OCI-M1 (cell line): ENCODE data around the gene TOB1.
A peak's percentile ranks its signal among the peaks of the same experiment; 100 is the strongest.
"Not testable (repeated sequence)": the region's sequence is repeated elsewhere in the genome, so short reads cannot be mapped to it uniquely, and the experiment has no call there.

Source experiments
- DNase-seq: peaks from one replicate; lab custom pipeline; 2025; lab: John Stamatoyannopoulos, UW

The TOB1 gene

GRCh38 chr17:50868602-50869001, 2.4 kb upstream of the TOB1 start:
- no peak for DNase-seq

- DNase-seq: no peak
Measured at GRCh38 chr17:50868140-50868438, 1.9 kb upstream of the TOB1 start.

GRCh38 chr17:50867363-50868139, 1.4 kb upstream of the TOB1 start:
- DNase-seq: peak; percentile 96

- peak; percentile 91 for DNase-seq
Measured at GRCh38 chr17:50866950-50867362, 802 bp upstream of the TOB1 start.

GRCh38 chr17:50865868-50866260, 290 bp downstream of the TOB1 start:
- DNase-seq: no peak

GRCh38 chr17:50865060-50865867, 890 bp downstream of the TOB1 start:
- DNase-seq: peak; percentile 74

- DNase-seq: no peak
Measured at GRCh38 chr17:50864747-50865059, 1.5 kb downstream of the TOB1 start.

- no peak for DNase-seq
Measured at GRCh38 chr17:50863931-50864330, 2.2 kb downstream of the TOB1 start.

GRCh38 chr17:50863221-50863843, 2.8 kb downstream of the TOB1 start:
- DNase-seq: peak; percentile 65

GRCh38 chr17:50861822-50862528, 4.2 kb downstream of the TOB1 start:
- DNase-seq: no peak

- no peak for DNase-seq
Measured at GRCh38 chr17:50861334-50861676, 4.8 kb downstream of the TOB1 start.

- not testable (repeated sequence) for DNase-seq
Measured at GRCh38 chr17:50859727-50860126, 6.4 kb downstream of the TOB1 start.

GRCh38 chr17:50858486-50859225, 7.5 kb downstream of the TOB1 start:
- no peak for DNase-seq

GRCh38 chr17:50856431-50856830, 9.7 kb downstream of the TOB1 start:
- no peak for DNase-seq

- no peak for DNase-seq
Measured at GRCh38 chr17:50855708-50856330, 10.3 kb downstream of the TOB1 start.

- DNase-seq: no peak
Measured at GRCh38 chr17:50853781-50854180, 12.4 kb downstream of the TOB1 start.

GRCh38 chr17:50853015-50853615, 13.0 kb downstream of the TOB1 start:
- DNase-seq: peak; percentile 16

GRCh38 chr17:50850640-50851039, 15.5 kb downstream of the TOB1 start:
- no peak for DNase-seq

GRCh38 chr17:50848711-50849110, 17.4 kb downstream of the TOB1 start:
- no peak for DNase-seq

GRCh38 chr17:50848039-50848438, 18.1 kb downstream of the TOB1 start:
- no peak for DNase-seq

GRCh38 chr17:50847566-50847965, 18.6 kb downstream of the TOB1 start:
- no peak for DNase-seq
